Measurements from ENCODE around the gene ADAM12.
"Not testable (repeated sequence)": the region's sequence is repeated elsewhere in the genome, so short reads cannot be mapped to it uniquely, and the experiment has no call there.

ADAM12 gene

GRCh38 chr10:126208726-126209302 is 179.5 kb downstream of the ADAM12 start:
- DNase-seq, result no peak

- DNase-seq, result no peak
Measured at GRCh38 chr10:126207851-126208250, 180.4 kb downstream of the ADAM12 start.

- no peak for DNase-seq
Measured at GRCh38 chr10:126207313-126207771, 180.9 kb downstream of the ADAM12 start.

GRCh38 chr10:126205486-126206205 is 182.6 kb downstream of the ADAM12 start:
- DNase-seq, result no peak

- no peak for DNase-seq
Measured at GRCh38 chr10:126204320-126204719, 184.0 kb downstream of the ADAM12 start.

- DNase-seq, result no peak
Measured at GRCh38 chr10:126203746-126204145, 184.5 kb downstream of the ADAM12 start.

GRCh38 chr10:126201603-126202002 is 186.7 kb downstream of the ADAM12 start:
- DNase-seq, result no peak

- no peak for DNase-seq
Measured at GRCh38 chr10:126199221-126199998, 188.9 kb downstream of the ADAM12 start.

GRCh38 chr10:126198681-126199080 is 189.6 kb downstream of the ADAM12 start:
- no peak for DNase-seq

GRCh38 chr10:126197036-126197543 is 191.2 kb downstream of the ADAM12 start:
- DNase-seq, result no peak

- DNase-seq, result no peak
Measured at GRCh38 chr10:126196281-126196680, 192.0 kb downstream of the ADAM12 start.

GRCh38 chr10:126191192-126191591 is 197.1 kb downstream of the ADAM12 start:
- DNase-seq, result no peak

GRCh38 chr10:126188679-126189200 is 199.5 kb downstream of the ADAM12 start:
- no peak for DNase-seq

- DNase-seq, result no peak
Measured at GRCh38 chr10:126187399-126187798, 200.9 kb downstream of the ADAM12 start.

GRCh38 chr10:126186766-126187165 is 201.5 kb downstream of the ADAM12 start:
- no peak for DNase-seq

- DNase-seq, result no peak
Measured at GRCh38 chr10:126185676-126186447, 202.4 kb downstream of the ADAM12 start.

- DNase-seq, result no peak
Measured at GRCh38 chr10:126181626-126182025, 206.7 kb downstream of the ADAM12 start.

- no peak for DNase-seq
Measured at GRCh38 chr10:126179637-126180036, 208.6 kb downstream of the ADAM12 start.

GRCh38 chr10:126177417-126178030 is 210.8 kb downstream of the ADAM12 start:
- no peak for DNase-seq

- DNase-seq, result no peak
Measured at GRCh38 chr10:126175641-126176262, 212.5 kb downstream of the ADAM12 start.

- not testable (repeated sequence) for DNase-seq
Measured at GRCh38 chr10:126172755-126173154, 215.5 kb downstream of the ADAM12 start.

GRCh38 chr10:126171555-126171954 is 216.7 kb downstream of the ADAM12 start:
- DNase-seq, result no peak

Data from NCI-H2081 treated with DMSO at 0.1 percent for 48 hours (cell line).